Memory B cell (primary cell): Measurements from ENCODE around the gene GRM4.

Experiments used
- ATAC-seq: fragments of 150-1000 bp; cut with Tn5 transposase; 2 replicates; pipeline ENCODE4 v1.10.0; 2021; ENCODE audit warnings: low read depth, mild to moderate bottlenecking, moderate library complexity
- DNase-seq, 2 donors: peaks; one replicate each; pipeline ENCODE4 v3.0.0; 2022; ENCODE audit warnings: low spot score in 2 of 2
- H3K27ac Mint-ChIP-seq: one replicate; pipeline ENCODE4 v1.8.0; 2022; ENCODE audit warnings: mild to moderate bottlenecking, moderate library complexity, mixed read lengths
- H3K27me3 Mint-ChIP-seq: one replicate; pipeline ENCODE4 v1.8.0; 2022; ENCODE audit warnings: mixed read lengths
- H3K36me3 Mint-ChIP-seq: one replicate; pipeline ENCODE4 v1.8.0; 2022; ENCODE audit warnings: mild to moderate bottlenecking, mixed read lengths
- H3K4me1 Mint-ChIP-seq: one replicate; pipeline ENCODE4 v1.8.0; 2022; ENCODE audit warnings: mixed read lengths
- H3K4me3 Mint-ChIP-seq: one replicate; pipeline ENCODE4 v1.8.0; 2022; ENCODE audit warnings: mild to moderate bottlenecking, moderate library complexity, mixed read lengths
- H3K9me3 Mint-ChIP-seq: one replicate; pipeline ENCODE4 v1.8.0; 2022; ENCODE audit warnings: mixed read lengths

GRM4 gene

GRCh38 chr6:34142061-34142998 is 3.6 kb downstream of the GRM4 start:
- peaks cover 40% of the 10 kb centered on the region for H3K27me3 Mint-ChIP-seq
- peaks cover 14% of the 10 kb centered on the region for H3K4me1 Mint-ChIP-seq
- no peak overlapping the region for H3K27ac Mint-ChIP-seq
- H3K9me3 Mint-ChIP-seq: no peaks in the 10 kb centered on the region
- H3K4me3 Mint-ChIP-seq: no peak overlapping the region
- H3K36me3 Mint-ChIP-seq: no peaks in the 10 kb centered on the region
- ATAC-seq (no peak), DNase-seq (no peak)

- DNase-seq (no peak), ATAC-seq (no peak)
- no peak overlapping the region for H3K27ac Mint-ChIP-seq
- H3K36me3 Mint-ChIP-seq: no peaks in the 10 kb centered on the region
- H3K4me3 Mint-ChIP-seq: no peak overlapping the region
- peaks cover 40% of the 10 kb centered on the region for H3K27me3 Mint-ChIP-seq
- H3K4me1 Mint-ChIP-seq: peaks cover 6% of the 10 kb centered on the region
- H3K9me3 Mint-ChIP-seq: no peaks in the 10 kb centered on the region
Measured at GRCh38 chr6:34140075-34140474, 5.8 kb downstream of the GRM4 start.

GRCh38 chr6:34138914-34139510 is 6.9 kb downstream of the GRM4 start:
- no peak for ATAC-seq
- no peak overlapping the region for H3K27ac Mint-ChIP-seq
- no peaks in the 10 kb centered on the region for H3K9me3 Mint-ChIP-seq
- H3K36me3 Mint-ChIP-seq: no peaks in the 10 kb centered on the region
- H3K27me3 Mint-ChIP-seq: peaks cover 43% of the 10 kb centered on the region
- no peak for DNase-seq
- peaks cover 4% of the 10 kb centered on the region for H3K4me1 Mint-ChIP-seq
- no peak overlapping the region for H3K4me3 Mint-ChIP-seq

GRCh38 chr6:34138191-34138590 is 7.7 kb downstream of the GRM4 start:
- H3K27me3 Mint-ChIP-seq: peaks cover 44% of the 10 kb centered on the region
- DNase-seq (no peak), ATAC-seq (no peak)
- H3K27ac Mint-ChIP-seq: no peak overlapping the region
- H3K4me3 Mint-ChIP-seq: no peak overlapping the region
- H3K9me3 Mint-ChIP-seq: no peaks in the 10 kb centered on the region
- H3K36me3 Mint-ChIP-seq: no peaks in the 10 kb centered on the region
- no peaks in the 10 kb centered on the region for H3K4me1 Mint-ChIP-seq

GRCh38 chr6:34135541-34135940 is 10.3 kb downstream of the GRM4 start:
- no peak overlapping the region for H3K27ac Mint-ChIP-seq
- H3K4me3 Mint-ChIP-seq: no peak overlapping the region
- ATAC-seq (no peak), DNase-seq (no peak)
- no peaks in the 10 kb centered on the region for H3K4me1 Mint-ChIP-seq
- no peaks in the 10 kb centered on the region for H3K36me3 Mint-ChIP-seq
- no peaks in the 10 kb centered on the region for H3K9me3 Mint-ChIP-seq
- H3K27me3 Mint-ChIP-seq: peaks cover 42% of the 10 kb centered on the region

- Mint-ChIP-seq H3K4me1 (no peaks in the 10 kb centered on the region), H3K36me3 (no peaks in the 10 kb centered on the region)
Measured at GRCh38 chr6:34132486-34133185, 13.3 kb downstream of the GRM4 start.

GRCh38 chr6:34131326-34132290 is 14.3 kb downstream of the GRM4 start:
- H3K4me3 Mint-ChIP-seq: no peak overlapping the region
- H3K27me3 Mint-ChIP-seq: peaks cover 18% of the 10 kb centered on the region
- H3K4me1 Mint-ChIP-seq: no peaks in the 10 kb centered on the region
- no peak overlapping the region for H3K27ac Mint-ChIP-seq
- no peaks in the 10 kb centered on the region for H3K9me3 Mint-ChIP-seq
- no peak for ATAC-seq
- no peaks in the 10 kb centered on the region for H3K36me3 Mint-ChIP-seq
- DNase-seq: no peak

More at GRCh38 chr6:34132486-34133185, 13.3 kb downstream of the GRM4 start:
- no peak for ATAC-seq
- Mint-ChIP-seq H3K27me3 (peaks cover 18% of the 10 kb centered on the region), H3K4me3 (no peak overlapping the region), H3K27ac (no peak overlapping the region), H3K9me3 (no peaks in the 10 kb centered on the region)
- DNase-seq: no peak

- Mint-ChIP-seq H3K4me1 (no peaks in the 10 kb centered on the region), H3K27me3 (peaks cover 18% of the 10 kb centered on the region)
- no peak for ATAC-seq
Measured at GRCh38 chr6:34130862-34131261, 15.0 kb downstream of the GRM4 start.

GRCh38 chr6:34129753-34130152 is 16.1 kb downstream of the GRM4 start:
- Mint-ChIP-seq H3K4me3 (no peak overlapping the region), H3K27me3 (peaks cover 16% of the 10 kb centered on the region), H3K4me1 (no peaks in the 10 kb centered on the region), H3K27ac (no peak overlapping the region), H3K36me3 (no peaks in the 10 kb centered on the region), H3K9me3 (no peaks in the 10 kb centered on the region)
- DNase-seq (no peak), ATAC-seq (no peak)

More at GRCh38 chr6:34130862-34131261, 15.0 kb downstream of the GRM4 start:
- H3K4me3 Mint-ChIP-seq: no peak overlapping the region
- H3K27ac Mint-ChIP-seq: no peak overlapping the region
- no peak for DNase-seq
- H3K9me3 Mint-ChIP-seq: no peaks in the 10 kb centered on the region
- H3K36me3 Mint-ChIP-seq: no peaks in the 10 kb centered on the region

- Mint-ChIP-seq H3K27ac (no peak overlapping the region), H3K9me3 (no peaks in the 10 kb centered on the region), H3K4me3 (no peak overlapping the region), H3K36me3 (no peaks in the 10 kb centered on the region), H3K27me3 (peaks cover 17% of the 10 kb centered on the region), H3K4me1 (no peaks in the 10 kb centered on the region)
- DNase-seq (no peak), ATAC-seq (no peak)
Measured at GRCh38 chr6:34128045-34128444, 17.8 kb downstream of the GRM4 start.

GRCh38 chr6:34126419-34126818 is 19.5 kb downstream of the GRM4 start:
- ATAC-seq (no peak), DNase-seq (no peak)
- Mint-ChIP-seq H3K9me3 (no peaks in the 10 kb centered on the region), H3K4me1 (no peaks in the 10 kb centered on the region), H3K36me3 (no peaks in the 10 kb centered on the region), H3K27me3 (peaks cover 9% of the 10 kb centered on the region), H3K4me3 (no peak overlapping the region), H3K27ac (no peak overlapping the region)

GRCh38 chr6:34125939-34126338 is 19.9 kb downstream of the GRM4 start:
- ATAC-seq (no peak), DNase-seq (no peak)
- no peak overlapping the region for H3K27ac Mint-ChIP-seq
- H3K4me1 Mint-ChIP-seq: no peaks in the 10 kb centered on the region
- no peak overlapping the region for H3K4me3 Mint-ChIP-seq
- H3K9me3 Mint-ChIP-seq: no peaks in the 10 kb centered on the region
- peaks cover 8% of the 10 kb centered on the region for H3K27me3 Mint-ChIP-seq
- no peaks in the 10 kb centered on the region for H3K36me3 Mint-ChIP-seq

- H3K27me3 Mint-ChIP-seq: peaks cover 11% of the 10 kb centered on the region
- no peak overlapping the region for H3K4me3 Mint-ChIP-seq
- DNase-seq: no peak
- no peaks in the 10 kb centered on the region for H3K4me1 Mint-ChIP-seq
- no peaks in the 10 kb centered on the region for H3K36me3 Mint-ChIP-seq
- H3K9me3 Mint-ChIP-seq: no peaks in the 10 kb centered on the region
- ATAC-seq: no peak
- H3K27ac Mint-ChIP-seq: no peak overlapping the region
Measured at GRCh38 chr6:34120953-34121675, 24.8 kb downstream of the GRM4 start.
